Thoracic aorta (tissue), 2 donors: ENCODE measurements around the gene MYCBPAP. TPM values are rescaled to one million over a fixed set of nuclear protein-coding genes. Genes with fewer than 3 reads are reported as not detected.

Source experiments
- ATAC-seq: fragments of 150-250 bp; one replicate; pipeline ENCODE4 v1.8.0; 2017; ENCODE audit warnings: low read depth; ENCODE audit not compliant: insufficient number of reproducible peaks, low FRiP score
- DNase-seq: peaks from one replicate; pipeline ENCODE4 v3.0.0-alpha.2; 2020; ENCODE audit warnings: low spot score
- H3K27ac ChIP-seq, 2 donors: fragments of 200-600 bp; sonication (generic); 1 replicate in 1 of 2; 2 replicates in 1 of 2; pipeline ENCODE4 v1.5.1; 2016; ENCODE audit warnings: mild to moderate bottlenecking in 2 of 2, moderate library complexity in 2 of 2
- H3K27me3 ChIP-seq: fragments of 200-600 bp; sonication (generic); replicated peaks from 2 replicates; pipeline ENCODE4 v1.6.0; 2016; ENCODE audit warnings: mild to moderate bottlenecking; ENCODE audit not compliant: insufficient read depth
- H3K36me3 ChIP-seq: fragments of 200-600 bp; sonication (generic); one replicate; pipeline ENCODE4 v1.5.1; 2016
- H3K4me1 ChIP-seq, 2 donors: fragments of 200-600 bp; sonication (generic); 1 replicate in 1 of 2; 2 replicates in 1 of 2; pipeline versions ENCODE4 v1.5.1 to v1.6.0; 2016; ENCODE audit warnings: low read depth in 2 of 2, mild to moderate bottlenecking in 1 of 2; ENCODE audit not compliant: control insufficient read depth in 1 of 2
- H3K4me3 ChIP-seq: fragments of 200-600 bp; sonication (generic); 2 replicates; pipeline ENCODE4 v1.5.1; 2016; ENCODE audit warnings: mild to moderate bottlenecking
- H3K9me3 ChIP-seq: fragments of 200-600 bp; sonication (generic); 2 replicates; pipeline ENCODE4 v1.5.1; 2016
- total RNA-seq, 2 donors: library from RNA; depleted of rRNA; stranded (reverse); fragments of >200 nt; gene quantifications; one replicate each; pipeline versions ENCODE4 v1.1.0 to v1.2.3, GENCODE V29; 2016
- TF ChIP-seq, protein P1 (sequence below): fragments of 200-600 bp; sonication (generic); IDR thresholded peaks from one replicate; pipeline ENCODE4 v1.5.1; 2019; ENCODE audit warnings: antibody characterized with exemption

Gene MYCBPAP
- total RNA-seq, 2 donors from 2014 or later: 0.56 to 0.68 TPM

DNA sequence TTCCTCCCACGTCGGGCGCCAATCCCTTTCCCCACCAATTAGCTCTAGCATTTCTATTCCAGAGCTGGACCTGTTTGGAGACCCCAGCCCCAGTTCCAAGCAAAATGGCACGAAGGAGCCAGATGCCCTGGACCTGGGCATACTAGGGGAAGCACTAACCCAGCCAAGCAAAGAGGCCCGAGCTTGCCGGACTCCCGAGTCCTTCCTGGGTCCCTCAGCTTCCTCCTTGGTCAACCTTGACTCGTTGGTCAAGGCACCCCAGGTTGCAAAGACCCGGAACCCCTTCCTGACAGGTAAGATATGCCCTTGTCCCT is 33.1 kb downstream of the MYCBPAP start:
- Histone ChIP-seq H3K4me3 (peak overlapping the region; percentile 91), H3K27ac (peak overlapping the region in 1 of 2 donors; percentile 41), H3K36me3 (no peaks in the 10 kb centered on the region), H3K4me1 (peaks cover 10 to 15% of the 10 kb centered on the region in 2 donors), H3K9me3 (no peaks in the 10 kb centered on the region), H3K27me3 (no peaks in the 10 kb centered on the region)
- no peak for DNase-seq
- TF ChIP-seq, protein P1, sequence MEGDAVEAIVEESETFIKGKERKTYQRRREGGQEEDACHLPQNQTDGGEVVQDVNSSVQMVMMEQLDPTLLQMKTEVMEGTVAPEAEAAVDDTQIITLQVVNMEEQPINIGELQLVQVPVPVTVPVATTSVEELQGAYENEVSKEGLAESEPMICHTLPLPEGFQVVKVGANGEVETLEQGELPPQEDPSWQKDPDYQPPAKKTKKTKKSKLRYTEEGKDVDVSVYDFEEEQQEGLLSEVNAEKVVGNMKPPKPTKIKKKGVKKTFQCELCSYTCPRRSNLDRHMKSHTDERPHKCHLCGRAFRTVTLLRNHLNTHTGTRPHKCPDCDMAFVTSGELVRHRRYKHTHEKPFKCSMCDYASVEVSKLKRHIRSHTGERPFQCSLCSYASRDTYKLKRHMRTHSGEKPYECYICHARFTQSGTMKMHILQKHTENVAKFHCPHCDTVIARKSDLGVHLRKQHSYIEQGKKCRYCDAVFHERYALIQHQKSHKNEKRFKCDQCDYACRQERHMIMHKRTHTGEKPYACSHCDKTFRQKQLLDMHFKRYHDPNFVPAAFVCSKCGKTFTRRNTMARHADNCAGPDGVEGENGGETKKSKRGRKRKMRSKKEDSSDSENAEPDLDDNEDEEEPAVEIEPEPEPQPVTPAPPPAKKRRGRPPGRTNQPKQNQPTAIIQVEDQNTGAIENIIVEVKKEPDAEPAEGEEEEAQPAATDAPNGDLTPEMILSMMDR: no peak
- no peak for ATAC-seq

DNA sequence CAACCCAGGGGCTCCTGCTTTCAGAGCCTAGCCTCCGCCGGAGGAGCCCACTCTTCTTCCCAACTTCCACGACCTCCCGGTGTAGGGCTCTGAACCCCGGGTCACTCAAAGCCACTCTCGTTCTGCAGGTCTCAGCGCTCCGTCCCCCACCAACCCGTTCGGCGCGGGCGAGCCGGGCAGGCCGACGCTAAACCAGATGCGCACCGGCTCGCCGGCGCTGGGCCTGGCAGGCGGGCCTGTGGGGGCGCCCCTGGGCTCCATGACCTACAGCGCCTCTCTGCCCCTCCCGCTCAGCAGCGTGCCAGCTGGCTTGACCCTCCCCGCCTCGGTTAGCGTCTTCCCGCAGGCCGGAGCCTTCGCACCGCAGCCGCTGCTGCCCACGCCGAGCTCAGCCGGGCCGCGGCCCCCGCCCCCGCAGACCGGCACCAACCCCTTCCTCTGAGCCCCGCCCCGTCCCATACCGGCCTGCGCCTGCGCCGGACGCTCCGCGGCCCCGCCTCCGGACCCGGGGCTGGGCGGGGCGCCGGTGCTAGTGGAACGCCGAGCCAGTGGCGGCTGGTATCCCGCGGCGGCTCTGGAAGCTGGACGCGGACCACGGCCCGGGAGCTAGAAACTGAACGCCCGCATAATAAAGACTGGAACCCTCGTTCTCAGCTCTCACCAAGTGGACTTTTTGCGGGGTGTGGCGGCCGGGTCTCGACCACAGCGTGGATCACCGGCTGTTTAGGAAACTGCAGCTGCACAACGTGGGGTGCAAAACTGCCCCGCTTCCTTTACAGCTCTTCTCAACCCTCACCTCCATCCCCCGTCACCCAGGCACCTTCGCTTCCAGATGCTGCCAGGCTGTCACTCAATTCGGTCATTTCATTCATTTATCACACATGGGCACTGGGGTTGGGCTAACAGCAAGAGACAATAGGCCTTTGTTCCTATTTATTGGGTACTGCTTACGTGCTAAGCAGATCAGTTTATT is 33.8 kb downstream of the MYCBPAP start:
- DNase-seq: no peak
- H3K4me3 ChIP-seq: peak overlapping the region; percentile 91
- peak overlapping the region in 1 of 2 donors; percentile 41 for H3K27ac ChIP-seq
- no peaks in the 10 kb centered on the region for H3K36me3 ChIP-seq
- ATAC-seq: peak; percentile 66
- no peaks in the 10 kb centered on the region for H3K9me3 ChIP-seq
- H3K27me3 ChIP-seq: no peaks in the 10 kb centered on the region
- TF ChIP-seq, protein P1: no peak
- peaks cover 12 to 19% of the 10 kb centered on the region in 2 donors for H3K4me1 ChIP-seq

DNA sequence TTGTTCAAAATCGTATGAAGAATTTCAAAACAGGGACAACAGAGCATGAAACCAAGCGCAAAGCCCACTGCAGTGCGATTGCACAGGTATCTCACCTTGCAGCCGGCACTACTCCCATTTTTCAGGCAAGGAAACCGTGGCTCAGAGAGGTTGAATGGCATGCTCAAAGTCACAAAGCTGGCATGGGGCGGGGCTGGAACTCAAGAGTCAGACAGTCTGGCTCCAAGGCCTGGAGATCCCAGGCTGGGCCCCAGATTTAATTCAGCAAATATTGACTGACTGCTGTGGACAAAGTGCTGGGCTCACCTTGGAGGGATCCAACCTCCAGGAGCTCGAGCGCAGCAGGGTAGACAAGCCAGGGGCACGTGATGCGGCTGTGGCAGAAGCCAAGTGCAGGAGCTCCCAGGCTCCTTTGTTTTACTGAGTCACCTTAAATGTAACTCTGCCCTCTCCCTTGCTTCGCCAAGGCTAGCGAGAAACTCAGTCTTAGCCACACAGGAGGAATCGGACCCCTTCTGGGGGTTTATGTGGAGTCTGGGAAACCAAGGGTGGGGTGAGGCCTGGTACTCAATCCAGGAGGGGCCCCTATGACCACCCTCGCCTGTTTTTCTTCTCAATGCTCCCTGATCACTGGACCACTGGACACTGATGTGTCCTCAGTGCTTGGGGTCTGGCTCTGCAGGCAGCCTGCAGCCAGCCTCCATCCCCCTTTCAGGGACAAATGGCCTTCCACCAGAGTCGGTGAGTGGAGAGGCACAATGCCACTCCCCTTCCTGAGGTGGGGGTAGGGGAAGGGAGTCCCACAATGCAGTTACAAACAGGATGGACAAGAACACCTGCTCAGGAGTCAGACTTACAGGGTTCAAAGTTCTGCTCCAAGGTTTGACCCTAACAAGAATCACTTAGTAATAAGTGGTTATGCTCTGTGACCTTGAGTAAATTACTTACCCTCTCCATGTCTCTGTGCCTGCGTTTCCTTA is 34.8 kb downstream of the MYCBPAP start:
- Histone ChIP-seq H3K4me1 (peaks cover 18 to 28% of the 10 kb centered on the region in 2 donors), H3K36me3 (no peaks in the 10 kb centered on the region), H3K27ac (no peak overlapping the region), H3K9me3 (no peaks in the 10 kb centered on the region), H3K27me3 (no peaks in the 10 kb centered on the region), H3K4me3 (peak overlapping the region; percentile 91)
- ATAC-seq: no peak
- no peak for DNase-seq
- TF ChIP-seq, protein P1: no peak

DNA sequence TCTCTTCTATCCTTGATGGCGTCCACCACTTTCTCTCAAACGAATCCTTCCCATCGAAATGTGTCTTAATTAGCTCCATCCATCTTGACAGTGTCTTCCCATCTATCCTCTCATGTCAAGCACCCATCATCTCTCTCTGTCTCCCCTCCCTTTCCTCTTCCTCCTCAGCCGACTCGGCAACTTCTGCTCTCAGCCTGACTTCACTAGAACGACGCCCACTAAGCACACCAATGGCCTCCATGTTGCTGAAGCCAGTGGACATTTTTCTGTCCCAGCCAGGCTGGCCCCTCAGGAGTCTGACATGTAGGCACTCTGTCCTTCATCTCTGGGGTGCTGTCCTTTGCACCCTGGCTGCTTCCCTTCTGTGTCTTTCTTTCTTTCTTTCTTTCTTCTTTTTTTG is 36.3 kb downstream of the MYCBPAP start:
- Histone ChIP-seq H3K27ac (no peak overlapping the region), H3K4me1 (peaks cover 18 to 28% of the 10 kb centered on the region in 2 donors), H3K27me3 (no peaks in the 10 kb centered on the region), H3K36me3 (no peaks in the 10 kb centered on the region), H3K9me3 (no peaks in the 10 kb centered on the region), H3K4me3 (no peak overlapping the region)
- ATAC-seq (no peak), DNase-seq (no peak)
- TF ChIP-seq, protein P1: no peak

DNA sequence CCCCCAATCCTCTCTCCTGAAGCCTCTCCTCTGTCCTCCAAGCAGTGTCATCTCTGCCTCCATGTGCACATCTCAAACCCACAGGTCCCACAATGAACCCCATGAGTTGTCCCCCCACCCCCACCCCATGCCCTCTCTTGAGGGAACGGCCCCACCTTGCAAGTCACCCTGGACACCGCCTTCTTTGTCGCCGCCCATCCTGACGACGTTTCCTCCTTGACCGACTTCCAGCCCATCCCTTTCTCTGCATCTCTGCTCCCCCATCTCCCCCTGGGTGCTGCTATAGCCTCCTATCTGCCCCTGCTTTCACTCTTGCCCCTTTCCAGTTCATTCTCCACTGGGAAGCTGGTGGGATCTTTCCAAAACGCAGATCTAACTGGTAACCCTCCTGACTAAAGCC is 37.1 kb downstream of the MYCBPAP start:
- H3K27me3 ChIP-seq: no peaks in the 10 kb centered on the region
- TF ChIP-seq, protein P1: no peak
- no peak for DNase-seq
- H3K9me3 ChIP-seq: no peaks in the 10 kb centered on the region
- no peaks in the 10 kb centered on the region for H3K36me3 ChIP-seq
- H3K4me1 ChIP-seq: peaks cover 18 to 28% of the 10 kb centered on the region in 2 donors
- H3K27ac ChIP-seq: no peak overlapping the region
- ATAC-seq: no peak
- no peak overlapping the region for H3K4me3 ChIP-seq
